Neural cell (in vitro differentiated cells): ENCODE data around the gene TAGLN3.

Source experiments
- EP300 ChIP-seq: fragments of 450-650 bp; conservative IDR thresholded peaks from 2 replicates; pipeline ENCODE4 v1.6.1; 2014; ENCODE audit warnings: antibody characterized with exemption, mild to moderate bottlenecking, moderate library complexity; ENCODE audit not compliant: poor library complexity, severe bottlenecking
- EZH2 ChIP-seq: fragments of 200-600, 300-800 bp; shearing (Covaris generic), sonication (generic); IDR thresholded peaks from 2 replicates; pipeline ENCODE4 v1.6.1; 2014; ENCODE audit warnings: antibody characterized with exemption, low read length, borderline replicate concordance, mild to moderate bottlenecking; ENCODE audit not compliant: insufficient read depth, poor library complexity, severe bottlenecking
- POLR2AphosphoS5 ChIP-seq: IDR thresholded peaks from 2 replicates; pipeline ENCODE4 v1.6.1; 2012
- TAF1 ChIP-seq: IDR thresholded peaks from 2 replicates; pipeline ENCODE4 v1.6.1; 2012; ENCODE audit warnings: low read depth
- TF ChIP-seq, protein P1 (sequence below): fragments of 450-650 bp; IDR thresholded peaks from 2 replicates; pipeline ENCODE4 v1.5.1; 2014; ENCODE audit warnings: antibody characterized with exemption, mild to moderate bottlenecking, moderate library complexity; ENCODE audit not compliant: poor library complexity, severe bottlenecking
- TF ChIP-seq, protein P2 (sequence below): IDR thresholded peaks from 2 replicates; pipeline ENCODE4 v1.6.1; 2012; ENCODE audit warnings: borderline replicate concordance

DNA sequence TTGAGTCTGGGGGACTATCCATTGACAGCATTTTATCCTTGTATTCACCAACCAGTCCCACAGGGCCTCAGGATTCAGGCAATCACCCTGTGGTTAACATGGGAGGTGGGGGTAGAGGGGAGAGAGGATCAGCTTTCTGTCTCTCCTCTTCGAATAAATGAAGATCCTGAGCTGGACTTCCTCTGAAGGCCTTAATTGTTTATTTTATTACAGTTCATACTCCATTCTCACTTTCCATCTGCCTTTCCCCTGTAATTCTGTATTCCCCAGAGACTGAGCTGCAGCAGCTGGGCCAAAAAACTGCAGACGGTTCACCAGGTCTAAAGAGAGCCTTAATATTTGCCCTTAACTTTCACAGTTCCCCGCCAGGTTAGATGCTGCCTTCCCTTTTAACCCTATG is 11.9 kb downstream of the TAGLN3 start:
- TF ChIP-seq EP300 (no peak), POLR2AphosphoS5 (no peak), TAF1 (no peak), EZH2 (no peak)
- TF ChIP-seq, protein P1, sequence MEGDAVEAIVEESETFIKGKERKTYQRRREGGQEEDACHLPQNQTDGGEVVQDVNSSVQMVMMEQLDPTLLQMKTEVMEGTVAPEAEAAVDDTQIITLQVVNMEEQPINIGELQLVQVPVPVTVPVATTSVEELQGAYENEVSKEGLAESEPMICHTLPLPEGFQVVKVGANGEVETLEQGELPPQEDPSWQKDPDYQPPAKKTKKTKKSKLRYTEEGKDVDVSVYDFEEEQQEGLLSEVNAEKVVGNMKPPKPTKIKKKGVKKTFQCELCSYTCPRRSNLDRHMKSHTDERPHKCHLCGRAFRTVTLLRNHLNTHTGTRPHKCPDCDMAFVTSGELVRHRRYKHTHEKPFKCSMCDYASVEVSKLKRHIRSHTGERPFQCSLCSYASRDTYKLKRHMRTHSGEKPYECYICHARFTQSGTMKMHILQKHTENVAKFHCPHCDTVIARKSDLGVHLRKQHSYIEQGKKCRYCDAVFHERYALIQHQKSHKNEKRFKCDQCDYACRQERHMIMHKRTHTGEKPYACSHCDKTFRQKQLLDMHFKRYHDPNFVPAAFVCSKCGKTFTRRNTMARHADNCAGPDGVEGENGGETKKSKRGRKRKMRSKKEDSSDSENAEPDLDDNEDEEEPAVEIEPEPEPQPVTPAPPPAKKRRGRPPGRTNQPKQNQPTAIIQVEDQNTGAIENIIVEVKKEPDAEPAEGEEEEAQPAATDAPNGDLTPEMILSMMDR: no peak
- TF ChIP-seq, protein P2, sequence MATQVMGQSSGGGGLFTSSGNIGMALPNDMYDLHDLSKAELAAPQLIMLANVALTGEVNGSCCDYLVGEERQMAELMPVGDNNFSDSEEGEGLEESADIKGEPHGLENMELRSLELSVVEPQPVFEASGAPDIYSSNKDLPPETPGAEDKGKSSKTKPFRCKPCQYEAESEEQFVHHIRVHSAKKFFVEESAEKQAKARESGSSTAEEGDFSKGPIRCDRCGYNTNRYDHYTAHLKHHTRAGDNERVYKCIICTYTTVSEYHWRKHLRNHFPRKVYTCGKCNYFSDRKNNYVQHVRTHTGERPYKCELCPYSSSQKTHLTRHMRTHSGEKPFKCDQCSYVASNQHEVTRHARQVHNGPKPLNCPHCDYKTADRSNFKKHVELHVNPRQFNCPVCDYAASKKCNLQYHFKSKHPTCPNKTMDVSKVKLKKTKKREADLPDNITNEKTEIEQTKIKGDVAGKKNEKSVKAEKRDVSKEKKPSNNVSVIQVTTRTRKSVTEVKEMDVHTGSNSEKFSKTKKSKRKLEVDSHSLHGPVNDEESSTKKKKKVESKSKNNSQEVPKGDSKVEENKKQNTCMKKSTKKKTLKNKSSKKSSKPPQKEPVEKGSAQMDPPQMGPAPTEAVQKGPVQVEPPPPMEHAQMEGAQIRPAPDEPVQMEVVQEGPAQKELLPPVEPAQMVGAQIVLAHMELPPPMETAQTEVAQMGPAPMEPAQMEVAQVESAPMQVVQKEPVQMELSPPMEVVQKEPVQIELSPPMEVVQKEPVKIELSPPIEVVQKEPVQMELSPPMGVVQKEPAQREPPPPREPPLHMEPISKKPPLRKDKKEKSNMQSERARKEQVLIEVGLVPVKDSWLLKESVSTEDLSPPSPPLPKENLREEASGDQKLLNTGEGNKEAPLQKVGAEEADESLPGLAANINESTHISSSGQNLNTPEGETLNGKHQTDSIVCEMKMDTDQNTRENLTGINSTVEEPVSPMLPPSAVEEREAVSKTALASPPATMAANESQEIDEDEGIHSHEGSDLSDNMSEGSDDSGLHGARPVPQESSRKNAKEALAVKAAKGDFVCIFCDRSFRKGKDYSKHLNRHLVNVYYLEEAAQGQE: no peak
